HG03442 (cell line): Measurements from ENCODE around the gene SPTBN1.
"Not testable (repeated sequence)": the region's sequence is repeated elsewhere in the genome, so short reads cannot be mapped to it uniquely, and the experiment has no call there.

Experiments used
- ATAC-seq: cut with Tn5 transposase; IDR thresholded peaks from one replicate; pipeline ENCODE4 v1.9.1; 2021; ENCODE audit warnings: mild to moderate bottlenecking, moderate library complexity; ENCODE audit not compliant: unreplicated experiment

SPTBN1 gene

DNA sequence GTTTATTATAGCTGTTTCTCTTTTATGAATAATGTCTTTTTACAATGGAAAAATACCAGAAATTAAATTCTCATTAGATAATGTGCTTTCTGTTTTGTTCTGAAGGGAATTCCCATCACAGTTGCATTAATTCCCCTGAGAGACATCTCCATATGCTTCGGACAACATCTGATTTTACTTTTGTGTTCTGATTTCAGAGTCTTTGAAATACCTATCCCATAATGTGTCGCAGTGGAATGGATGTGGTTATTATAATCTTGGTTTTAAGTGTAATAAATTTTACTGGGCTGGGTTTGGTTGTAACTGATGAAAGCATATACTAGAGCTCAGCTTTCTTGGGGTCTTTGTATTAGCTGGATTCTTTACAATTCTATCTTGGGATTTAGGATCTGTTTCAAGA, 12.5 kb downstream of the SPTBN1 start:
- no peak for ATAC-seq

DNA sequence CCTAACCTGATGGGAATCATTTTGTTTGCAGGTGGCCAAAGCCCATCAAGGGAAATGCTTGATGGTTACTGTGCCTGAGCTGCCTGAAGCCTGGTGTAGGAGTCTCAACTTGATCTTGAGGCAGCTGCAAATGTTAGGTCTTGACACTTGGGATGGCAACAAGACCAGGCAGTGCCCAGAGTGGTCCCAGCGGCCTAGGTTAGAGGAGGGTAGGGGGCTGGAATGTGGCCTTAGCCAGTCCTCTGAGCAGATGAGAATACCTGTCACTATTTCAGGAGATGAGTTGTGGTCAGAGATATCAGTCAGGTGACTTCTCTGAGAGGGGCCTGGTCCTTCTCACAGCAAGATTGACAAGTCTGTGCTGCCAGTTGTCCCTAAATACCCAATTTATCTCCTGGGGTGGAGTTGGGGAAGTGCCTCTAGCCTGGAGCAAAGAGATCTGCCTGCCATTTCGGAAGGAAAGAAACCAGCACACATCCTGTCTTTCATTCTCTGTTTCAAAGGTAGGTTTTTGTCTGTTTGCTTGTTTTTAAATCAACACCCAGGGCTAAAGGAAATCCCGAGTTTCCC, 13.4 kb downstream of the SPTBN1 start:
- no peak for ATAC-seq

DNA sequence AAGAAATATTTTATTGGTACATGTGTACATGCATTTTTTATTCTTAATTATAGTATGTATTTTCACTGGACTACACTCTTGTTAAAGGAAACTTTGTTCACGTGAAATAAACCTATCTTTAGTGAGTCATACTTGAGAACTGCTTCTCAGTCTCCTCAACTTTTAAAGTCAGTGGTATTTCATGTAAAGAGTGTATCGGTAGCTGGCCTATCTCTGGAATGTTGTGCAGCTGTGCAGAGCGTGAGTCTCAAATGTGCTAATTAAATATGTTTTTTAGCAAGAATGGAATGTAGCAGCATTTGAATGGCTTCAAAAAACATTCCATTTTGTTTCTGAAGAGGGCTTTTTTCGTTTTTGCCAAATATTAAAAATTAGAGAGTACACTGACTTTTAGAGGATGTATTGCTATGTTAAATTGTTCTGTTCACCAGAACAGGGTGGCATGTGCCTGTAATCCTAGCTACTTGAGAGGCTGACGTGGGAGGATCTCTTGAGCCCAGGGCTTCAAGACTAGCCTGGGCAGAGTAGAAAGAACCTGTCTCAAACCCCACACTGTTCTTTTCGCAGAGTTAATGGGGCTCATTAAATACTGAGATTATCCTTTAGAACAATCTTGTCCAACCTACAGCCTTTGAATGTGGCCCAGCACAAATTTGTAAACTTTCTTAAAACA, 14.3 kb downstream of the SPTBN1 start:
- ATAC-seq, result no peak

DNA sequence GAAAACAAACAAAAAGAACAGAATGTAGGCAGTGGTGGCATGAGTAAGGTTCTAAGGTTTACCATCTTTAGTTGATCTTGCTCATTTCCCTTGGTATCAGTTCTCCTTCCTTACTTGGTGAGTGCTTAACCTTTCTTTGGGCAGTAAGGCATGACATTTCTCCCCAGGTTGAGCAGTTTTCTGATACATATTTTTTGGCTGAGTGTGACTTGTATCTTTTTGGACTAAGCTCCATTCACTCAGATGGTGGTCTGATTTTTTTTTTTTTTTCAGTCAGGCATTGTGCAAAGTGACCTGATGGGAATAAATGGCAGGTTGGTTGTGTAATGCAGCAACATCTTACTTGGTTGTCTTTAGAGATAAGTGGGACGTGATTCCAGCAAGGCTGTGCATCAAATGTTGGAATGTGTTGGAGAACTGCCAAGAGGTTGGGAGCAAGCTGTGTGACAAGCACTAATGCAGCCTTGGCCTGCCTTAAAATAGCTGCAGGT, 15.1 kb downstream of the SPTBN1 start:
- ATAC-seq, result peak; percentile 82

DNA sequence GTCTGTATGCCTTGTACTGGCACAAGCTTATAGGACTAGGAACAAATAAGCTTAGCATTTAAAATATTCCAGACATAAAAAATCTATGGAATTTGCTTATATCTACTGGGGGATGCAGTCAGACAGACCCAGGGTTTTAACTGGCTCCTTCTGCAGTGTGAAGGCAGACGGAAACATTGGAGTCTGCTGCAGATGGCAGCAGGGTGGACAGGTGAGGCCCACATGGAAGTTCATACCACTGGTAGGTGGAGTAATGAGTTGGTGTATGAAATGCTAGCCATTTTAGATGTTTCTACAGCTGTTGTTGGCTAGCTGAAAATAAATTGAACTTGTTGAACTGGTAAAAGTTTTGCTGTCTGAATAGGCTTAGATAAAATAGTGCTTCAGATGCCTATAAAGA, 17.7 kb downstream of the SPTBN1 start:
- no peak for ATAC-seq

DNA sequence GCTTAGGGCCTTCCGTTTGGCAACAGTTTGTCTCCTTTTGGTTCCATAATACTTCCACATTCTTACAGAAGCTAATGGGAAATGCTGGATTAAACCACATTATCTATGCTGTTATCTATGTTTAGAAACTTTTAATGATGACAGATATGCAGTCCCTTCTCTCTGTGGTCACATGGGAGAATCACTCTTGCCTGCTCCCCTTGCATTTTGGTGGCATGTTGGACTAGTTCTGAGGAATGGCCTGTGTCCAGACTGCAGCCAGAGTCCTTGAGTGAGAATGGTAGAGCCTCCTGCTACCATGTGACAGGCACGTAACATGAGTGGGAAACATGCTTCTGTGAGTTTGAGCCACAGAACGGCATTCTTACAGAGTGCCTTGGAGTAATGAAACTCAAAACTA, 19.2 kb downstream of the SPTBN1 start:
- no peak for ATAC-seq

DNA sequence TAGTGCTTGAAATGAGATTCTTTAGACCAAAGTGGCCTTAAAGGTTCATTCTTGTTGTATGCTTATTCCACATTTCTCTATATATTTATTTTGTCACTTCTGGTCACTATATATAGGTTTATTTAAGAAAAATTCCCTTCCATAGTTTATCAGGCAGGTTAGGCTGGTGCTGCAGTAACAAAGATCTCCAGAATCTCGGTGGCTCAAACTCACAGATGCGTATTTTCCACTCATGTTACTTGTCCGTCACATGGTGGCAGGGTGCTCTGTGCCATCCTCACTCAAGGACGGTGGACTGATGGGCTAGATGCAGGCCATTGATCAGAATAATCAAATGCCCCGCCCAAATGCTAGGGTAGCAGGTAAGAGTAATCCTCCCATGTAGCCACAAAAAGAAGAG, 19.8 kb downstream of the SPTBN1 start:
- ATAC-seq, result no peak

DNA sequence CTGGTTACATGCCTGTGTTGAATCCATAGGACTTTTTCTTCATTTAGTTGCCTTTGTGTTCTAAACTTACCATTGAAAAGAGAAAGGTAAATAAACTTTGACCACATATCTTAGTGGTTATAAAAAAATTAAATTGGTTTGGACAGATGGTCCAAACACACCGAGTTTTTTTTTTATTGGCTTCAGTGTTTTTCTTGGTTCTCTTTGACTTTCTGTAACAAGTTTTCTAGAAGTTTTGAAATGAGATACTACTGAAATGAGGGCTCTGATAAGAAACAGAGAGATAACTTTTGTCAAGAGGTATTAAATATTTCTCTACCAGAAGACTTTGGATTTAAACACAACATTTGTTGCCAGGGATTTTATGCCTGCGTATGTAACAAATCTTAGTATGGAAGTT, 20.7 kb downstream of the SPTBN1 start:
- ATAC-seq, result no peak

DNA sequence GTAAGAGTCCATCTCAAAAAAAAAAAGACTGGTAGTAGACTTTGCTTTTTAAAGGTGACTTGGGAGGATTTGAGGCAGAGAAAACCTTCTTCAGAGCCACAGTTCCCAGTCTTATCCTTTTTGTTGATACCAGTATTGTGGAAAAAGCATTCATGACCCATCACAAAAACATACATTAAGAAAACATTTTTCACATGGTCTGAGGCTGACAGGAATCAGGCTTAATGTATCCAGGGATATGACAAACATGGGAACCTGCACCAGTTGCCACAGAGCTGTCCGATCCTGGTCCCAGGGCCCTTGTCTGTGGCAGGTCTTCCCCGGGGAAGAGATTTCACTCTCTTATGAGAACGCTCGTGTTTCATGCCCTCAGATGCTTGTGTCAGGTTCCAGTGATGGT, 21.8 kb downstream of the SPTBN1 start:
- ATAC-seq, result no peak

DNA sequence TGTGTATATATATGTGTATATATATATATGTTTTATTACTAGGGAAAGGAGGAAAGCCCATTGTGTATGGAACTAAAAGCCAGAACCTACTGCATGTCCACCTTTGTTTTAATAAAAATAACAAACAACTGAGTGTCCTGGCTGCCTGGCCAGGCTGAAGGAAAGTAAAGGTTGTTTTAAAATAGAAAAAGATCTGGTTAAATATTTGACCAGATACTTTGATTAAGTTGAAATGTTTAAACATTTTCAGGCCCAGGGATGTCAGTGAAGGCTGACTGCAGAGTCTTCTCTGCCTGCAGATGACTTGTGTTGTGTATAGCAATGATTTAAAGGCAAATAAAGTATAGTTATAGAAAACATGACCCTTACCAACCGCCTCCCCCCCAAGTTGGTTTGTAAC, 22.8 kb downstream of the SPTBN1 start:
- ATAC-seq, result no peak

DNA sequence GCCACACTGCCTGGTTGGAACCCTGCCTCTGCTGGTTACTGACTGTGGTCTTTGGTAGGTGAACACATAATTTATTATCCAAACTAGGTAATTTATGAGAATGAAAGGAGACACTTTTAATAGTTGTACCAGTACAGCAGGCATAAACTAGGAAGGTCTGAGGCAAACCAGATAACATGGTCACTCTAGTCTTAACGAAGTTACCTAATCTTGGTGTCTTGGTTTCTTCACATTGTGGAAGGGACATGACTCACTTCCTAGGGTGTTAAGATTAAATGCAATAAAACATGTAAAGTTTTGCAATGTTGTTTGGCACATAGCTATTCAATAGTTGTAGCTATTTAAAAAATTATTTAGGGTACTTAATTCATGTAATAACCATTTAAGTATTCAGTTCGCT, 23.3 kb downstream of the SPTBN1 start:
- no peak for ATAC-seq

DNA sequence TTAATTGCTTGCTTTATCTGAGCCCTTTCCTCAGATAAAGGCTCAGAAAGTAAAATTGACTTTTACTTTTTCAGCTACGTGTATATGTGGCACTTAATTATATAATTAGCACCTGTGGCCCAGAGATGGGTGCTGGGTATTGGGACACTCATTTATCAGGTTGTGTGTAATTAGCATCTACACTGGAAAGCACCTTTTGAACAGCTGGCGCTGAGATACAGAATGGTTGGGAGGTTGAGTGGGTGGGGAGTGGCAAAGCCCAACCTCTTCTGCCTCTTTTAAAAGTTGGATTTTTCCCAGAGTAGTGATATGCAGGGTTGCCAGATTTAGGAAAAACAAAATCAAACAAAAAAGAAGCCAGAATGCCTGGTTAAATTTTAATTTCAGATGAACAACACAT, 23.9 kb downstream of the SPTBN1 start:
- no peak for ATAC-seq

DNA sequence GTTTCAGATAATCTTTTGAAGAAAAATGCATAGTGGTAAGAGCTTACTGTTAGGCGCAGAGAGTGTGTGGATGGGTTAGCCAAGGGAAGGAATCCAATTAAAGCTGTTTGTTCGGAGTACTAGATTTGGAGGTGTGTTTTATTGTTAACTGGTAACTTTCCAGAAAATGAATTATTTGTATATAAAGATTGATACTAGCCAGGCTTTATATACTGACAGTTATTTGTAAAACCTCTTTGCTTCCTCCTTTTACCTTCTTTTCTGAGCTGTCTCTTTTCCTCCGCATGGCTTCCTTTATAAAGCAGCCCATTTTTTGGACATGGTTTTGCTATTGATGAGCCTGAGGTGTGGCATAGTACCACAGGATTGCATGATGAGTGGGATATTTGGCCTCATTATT, 25.6 kb downstream of the SPTBN1 start:
- no peak for ATAC-seq

DNA sequence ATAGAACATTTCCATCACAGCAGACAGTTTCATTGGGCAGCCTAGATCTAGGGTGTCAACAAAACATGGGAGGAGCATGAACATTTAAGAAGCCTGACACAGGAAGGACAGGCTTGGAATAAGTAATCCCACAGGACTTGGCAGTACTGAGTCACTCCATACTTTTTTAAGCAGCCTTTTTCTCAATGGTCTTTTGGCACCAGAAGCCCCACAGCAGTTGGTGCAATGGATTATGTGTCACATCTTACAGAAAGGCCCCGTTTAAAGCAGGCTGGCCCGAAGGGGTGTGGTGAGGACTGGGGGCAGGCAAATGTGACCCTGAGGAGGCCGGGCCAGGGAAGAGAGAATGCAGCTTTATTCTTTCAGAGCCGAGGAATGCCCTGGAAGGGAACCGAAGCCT, 26.6 kb downstream of the SPTBN1 start:
- ATAC-seq, result no peak

DNA sequence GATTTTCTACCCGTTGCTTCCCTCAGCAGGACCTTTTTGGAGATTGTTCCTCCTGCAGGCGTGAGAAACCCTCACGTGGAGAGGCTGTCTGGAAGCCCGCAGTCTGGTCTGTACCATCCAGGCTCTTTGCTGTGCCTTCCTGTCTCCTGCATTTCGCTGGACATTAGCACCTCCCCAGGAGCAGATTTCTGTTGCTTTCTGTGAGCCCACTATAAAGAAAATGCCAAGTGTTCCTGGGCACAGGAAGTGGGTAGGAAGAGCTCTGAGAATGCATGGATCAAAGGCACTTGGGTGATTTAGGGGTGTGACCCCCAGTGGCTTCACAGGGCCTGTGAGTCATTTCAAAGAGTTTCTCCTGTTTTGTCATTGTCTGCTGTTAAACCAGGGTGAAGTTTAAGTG, 27.3 kb downstream of the SPTBN1 start:
- no peak for ATAC-seq

DNA sequence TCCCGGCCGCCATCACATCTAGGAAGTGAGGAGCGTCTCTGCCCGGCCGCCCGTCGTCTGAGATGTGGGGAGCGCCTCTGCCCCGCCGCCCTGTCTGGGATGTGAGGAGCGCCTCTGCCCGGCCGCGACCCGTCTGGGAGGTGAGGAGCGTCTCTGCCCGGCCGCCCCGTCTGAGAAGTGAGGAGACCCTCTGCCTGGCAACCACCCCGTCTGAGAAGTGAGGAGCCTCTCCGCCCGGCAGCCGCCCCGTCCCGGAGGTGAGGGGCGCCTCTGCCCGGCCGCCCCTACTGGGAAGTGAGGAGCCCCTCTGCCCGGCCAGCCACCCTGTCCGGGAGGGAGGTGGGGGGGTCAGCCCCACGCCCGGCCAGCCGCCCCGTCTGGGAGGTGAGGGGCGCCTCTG, 29.6 kb downstream of the SPTBN1 start:
- not testable (repeated sequence) for ATAC-seq

DNA sequence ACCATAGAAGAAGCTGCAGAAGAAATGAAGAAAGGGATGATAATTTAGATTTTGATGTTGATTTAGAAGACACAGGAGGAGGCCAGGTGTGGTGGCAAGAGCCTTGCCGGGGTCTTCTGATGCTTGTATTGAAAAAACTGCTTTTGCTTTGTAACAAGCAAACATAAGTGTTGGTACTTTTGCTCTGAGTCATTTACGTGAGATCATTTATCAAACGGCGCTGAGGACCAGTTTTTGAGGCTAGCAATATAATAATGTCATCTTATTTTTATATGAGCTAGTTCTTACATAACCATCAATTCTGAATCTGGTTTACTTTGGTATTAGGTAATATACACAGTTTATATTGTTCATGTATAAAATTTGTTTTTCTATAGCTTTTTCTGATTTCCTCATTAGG, 30.6 kb downstream of the SPTBN1 start:
- no peak for ATAC-seq

DNA sequence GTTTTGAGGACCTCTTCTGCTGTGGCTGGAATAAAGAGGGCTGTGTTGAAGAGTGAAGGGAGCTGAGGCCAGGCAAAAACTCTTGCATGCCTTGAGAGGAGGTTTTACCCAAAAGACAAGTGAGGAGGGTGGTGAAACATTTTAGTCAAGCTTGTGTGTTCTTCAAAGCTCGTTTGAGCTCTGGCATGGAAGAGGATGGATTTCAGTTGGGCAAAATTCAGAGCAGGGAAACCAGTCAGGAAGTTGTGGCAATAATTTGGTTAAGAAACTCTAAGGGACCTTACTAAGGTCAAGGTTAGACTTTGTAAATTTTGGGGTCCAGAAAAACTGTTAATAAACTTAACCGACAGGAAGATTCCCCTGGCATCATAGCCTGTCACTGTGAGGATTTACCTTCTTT, 34.7 kb downstream of the SPTBN1 start:
- ATAC-seq, result no peak

DNA sequence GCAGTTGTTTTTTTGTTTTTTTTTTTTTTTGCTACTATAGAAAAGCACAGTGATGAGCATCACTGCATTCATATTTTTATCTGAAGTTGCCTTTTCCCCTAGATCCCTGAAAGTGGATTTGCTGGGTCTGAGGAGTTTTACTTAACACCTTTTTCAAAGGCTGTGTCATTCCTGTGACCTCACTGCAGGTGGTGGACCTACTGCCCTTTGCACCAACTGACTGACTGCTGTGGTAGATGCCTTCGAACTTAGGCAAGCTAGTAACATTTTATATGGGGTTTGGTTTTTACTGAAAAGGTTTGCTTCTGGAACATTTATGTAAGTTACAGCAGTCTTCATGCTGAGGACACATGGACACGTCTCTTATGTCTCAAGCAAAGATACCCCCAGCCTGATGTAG, 36.2 kb downstream of the SPTBN1 start:
- ATAC-seq, result no peak

DNA sequence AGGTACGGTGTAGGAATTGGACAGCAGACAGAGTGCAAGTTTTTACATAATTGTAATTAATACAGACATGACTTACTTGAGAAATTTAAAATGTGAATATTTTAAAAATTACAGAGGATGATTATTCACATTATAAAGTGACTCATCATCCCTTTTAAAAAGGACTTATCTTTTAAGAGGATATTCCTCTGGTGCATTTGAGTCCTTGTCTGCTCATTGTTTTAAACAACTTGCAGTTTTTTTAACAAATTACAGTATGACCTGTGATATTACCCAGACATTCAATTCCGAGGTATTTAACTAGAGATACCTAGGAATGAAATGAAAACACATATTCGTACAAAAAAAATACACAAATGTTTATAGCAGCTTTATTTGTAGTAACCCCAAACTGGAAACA, 38.0 kb downstream of the SPTBN1 start:
- no peak for ATAC-seq

DNA sequence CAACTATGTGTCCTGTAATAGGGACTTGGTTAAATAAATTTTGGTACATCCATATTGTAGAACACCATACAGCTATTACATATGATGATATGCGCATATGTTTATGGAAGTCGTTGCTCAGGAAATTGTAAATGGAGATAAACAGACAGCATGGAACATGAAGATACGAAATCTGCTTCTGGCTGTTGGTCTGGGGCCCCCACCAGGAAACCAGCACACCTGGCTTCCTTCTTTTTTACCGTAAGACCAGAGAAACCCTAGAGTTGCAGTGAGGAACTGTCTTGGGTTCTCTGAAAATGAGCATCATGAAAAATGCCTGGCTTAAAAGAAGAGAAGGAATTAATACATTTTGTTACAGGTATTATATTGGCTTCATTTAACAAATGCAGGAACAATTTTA, 40.8 kb downstream of the SPTBN1 start:
- no peak for ATAC-seq

DNA sequence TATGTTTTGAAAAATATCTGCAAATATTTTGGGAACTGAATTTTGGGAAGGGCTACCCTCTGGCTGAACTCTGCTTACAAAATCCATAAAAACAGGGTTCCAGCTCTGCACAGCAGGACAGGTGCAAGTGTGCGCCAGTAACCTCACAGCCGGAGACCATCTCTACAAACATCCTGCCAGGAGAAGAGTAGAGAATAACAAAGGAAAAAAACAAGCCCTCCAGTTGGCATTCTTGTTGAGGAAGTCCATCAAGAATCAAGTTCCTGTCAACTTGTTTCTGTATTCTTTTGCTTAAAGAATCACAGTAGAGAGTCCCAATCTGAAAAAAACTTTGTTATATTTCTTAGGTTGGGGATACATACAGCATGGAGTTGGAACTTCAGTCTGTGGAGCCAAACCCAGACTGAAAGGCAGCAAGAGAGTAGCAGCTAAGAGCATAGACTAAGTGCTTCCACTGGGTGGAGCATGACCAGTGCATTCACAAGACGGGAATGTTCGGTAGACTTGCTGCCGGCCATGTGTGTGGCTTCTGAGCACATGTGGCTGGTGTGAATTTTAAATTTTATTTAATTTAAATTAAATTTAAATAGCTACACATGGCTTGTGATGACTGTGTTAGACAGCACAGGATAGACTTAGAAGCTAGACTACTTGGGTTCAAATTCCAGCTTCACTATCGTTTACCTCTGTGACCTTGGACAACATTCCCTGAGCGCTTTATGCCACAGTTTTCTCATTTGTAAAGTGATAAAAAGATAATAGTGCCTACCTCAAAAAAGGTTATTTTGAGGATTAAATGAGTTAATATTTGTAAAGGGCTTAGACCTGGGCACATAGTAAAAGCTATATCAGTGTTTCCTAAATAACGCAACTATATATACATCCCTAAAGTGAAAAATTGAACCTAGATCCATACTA, 41.9 kb downstream of the SPTBN1 start:
- ATAC-seq, result no peak
